ENCODE measurements around the gene HADH. TPM values are rescaled to one million over a fixed set of nuclear protein-coding genes. Genes with fewer than 3 reads are reported as not detected.

Gene HADH
- total RNA-seq, 1 donor from 2014 or later: 10.8 TPM

DNA sequence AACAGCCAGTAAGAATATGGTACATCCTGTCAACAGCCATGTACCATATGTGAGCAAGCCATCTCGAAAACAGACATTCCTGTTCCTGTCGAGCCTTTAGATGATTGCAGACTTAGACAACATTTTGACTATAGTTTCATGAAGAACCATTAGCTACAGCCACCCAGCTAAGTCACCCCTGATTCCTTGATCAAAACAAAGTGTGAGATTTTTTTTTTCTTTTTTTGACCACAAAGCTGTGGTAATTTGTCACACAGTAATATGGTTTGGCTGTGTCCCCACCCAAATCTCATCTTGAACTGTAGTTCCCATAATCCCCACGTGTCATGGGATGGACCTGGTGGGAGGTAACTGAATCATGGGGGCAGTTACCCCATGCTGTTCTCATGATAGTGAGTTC is 15.2 kb upstream of the HADH start:
- Mint-ChIP-seq H3K27me3 (ENCODE audit: unreplicated experiment) (peaks cover 2% of the 10 kb centered on the region), H3K27ac (ENCODE audit: unreplicated experiment) (no peak overlapping the region), H3K4me3 (ENCODE audit: unreplicated experiment) (no peak overlapping the region), H3K9me3 (ENCODE audit: unreplicated experiment) (peaks cover 2% of the 10 kb centered on the region), H3K36me3 (ENCODE audit: unreplicated experiment) (no peaks in the 10 kb centered on the region), H3K4me1 (ENCODE audit: low read depth, unreplicated experiment) (no peaks in the 10 kb centered on the region)
- TF ChIP-seq, protein P1, sequence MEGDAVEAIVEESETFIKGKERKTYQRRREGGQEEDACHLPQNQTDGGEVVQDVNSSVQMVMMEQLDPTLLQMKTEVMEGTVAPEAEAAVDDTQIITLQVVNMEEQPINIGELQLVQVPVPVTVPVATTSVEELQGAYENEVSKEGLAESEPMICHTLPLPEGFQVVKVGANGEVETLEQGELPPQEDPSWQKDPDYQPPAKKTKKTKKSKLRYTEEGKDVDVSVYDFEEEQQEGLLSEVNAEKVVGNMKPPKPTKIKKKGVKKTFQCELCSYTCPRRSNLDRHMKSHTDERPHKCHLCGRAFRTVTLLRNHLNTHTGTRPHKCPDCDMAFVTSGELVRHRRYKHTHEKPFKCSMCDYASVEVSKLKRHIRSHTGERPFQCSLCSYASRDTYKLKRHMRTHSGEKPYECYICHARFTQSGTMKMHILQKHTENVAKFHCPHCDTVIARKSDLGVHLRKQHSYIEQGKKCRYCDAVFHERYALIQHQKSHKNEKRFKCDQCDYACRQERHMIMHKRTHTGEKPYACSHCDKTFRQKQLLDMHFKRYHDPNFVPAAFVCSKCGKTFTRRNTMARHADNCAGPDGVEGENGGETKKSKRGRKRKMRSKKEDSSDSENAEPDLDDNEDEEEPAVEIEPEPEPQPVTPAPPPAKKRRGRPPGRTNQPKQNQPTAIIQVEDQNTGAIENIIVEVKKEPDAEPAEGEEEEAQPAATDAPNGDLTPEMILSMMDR (IDR thresholded peaks at IDR 0.05; ENCODE audit: partially characterized antibody, unreplicated experiment): no peak
- no peak for DNase-seq

DNA sequence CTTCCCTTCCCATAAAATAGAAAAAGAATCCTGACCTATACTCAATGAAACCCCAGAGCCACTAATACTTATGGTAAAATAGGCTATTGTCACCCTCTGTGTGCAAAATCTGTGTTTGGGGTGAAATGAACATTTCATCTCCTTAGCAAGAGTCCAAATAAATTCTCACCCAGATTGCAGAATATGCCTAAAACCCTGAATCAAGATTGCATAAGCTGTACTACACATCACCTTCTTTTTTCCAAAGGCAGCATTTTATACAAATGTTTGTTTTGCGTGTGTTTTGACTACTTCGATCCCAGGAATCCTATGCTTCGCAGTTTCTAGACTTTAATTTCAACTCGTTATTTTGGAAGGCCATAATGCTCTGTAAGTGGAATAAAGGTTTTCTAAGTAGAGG is 12.2 kb upstream of the HADH start:
- Mint-ChIP-seq H3K4me3 (ENCODE audit: unreplicated experiment) (no peak overlapping the region), H3K4me1 (ENCODE audit: low read depth, unreplicated experiment) (no peaks in the 10 kb centered on the region), H3K27me3 (ENCODE audit: unreplicated experiment) (peaks cover 4% of the 10 kb centered on the region), H3K36me3 (ENCODE audit: unreplicated experiment) (no peaks in the 10 kb centered on the region), H3K9me3 (ENCODE audit: unreplicated experiment) (peaks cover 1% of the 10 kb centered on the region), H3K27ac (ENCODE audit: unreplicated experiment) (no peak overlapping the region)
- TF ChIP-seq, protein P1 (IDR thresholded peaks at IDR 0.05; ENCODE audit: partially characterized antibody, unreplicated experiment): no peak
- no peak for DNase-seq

DNA sequence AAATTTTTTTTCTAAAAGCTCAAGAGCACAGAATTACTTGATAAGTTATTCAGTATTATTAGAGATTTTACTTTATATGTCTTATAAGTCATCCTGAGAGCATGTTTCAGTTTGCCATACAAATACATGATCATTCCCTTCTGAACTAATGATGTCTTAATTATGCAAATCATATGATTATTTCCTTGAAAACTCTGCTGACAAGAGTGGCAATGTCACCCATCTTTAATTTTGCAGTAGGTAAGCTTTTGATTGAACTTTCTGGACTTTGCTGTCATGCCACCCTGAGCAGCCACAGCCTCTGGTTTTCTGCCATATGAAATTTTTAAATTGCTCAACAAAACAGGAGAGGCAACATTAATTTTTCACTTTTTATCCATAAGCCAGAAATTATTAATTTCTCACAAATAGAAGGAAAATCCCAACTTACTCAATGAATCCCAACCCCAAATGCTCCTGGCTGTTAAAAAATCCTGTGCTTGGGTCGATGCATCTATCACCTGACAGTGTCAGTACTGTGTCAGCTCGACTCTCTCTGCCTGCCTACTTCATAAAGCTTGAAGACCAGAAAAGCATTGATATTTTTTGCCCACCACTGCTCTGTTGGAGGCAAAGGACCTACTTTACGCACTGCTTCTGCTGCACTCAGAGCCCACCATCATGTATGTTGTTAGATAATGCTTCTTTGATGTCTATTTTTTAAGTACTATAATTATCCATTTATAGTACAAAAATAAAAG is 11.6 kb upstream of the HADH start:
- Mint-ChIP-seq H3K4me1 (ENCODE audit: low read depth, unreplicated experiment) (no peaks in the 10 kb centered on the region), H3K4me3 (ENCODE audit: unreplicated experiment) (no peak overlapping the region), H3K9me3 (ENCODE audit: unreplicated experiment) (peaks cover 1% of the 10 kb centered on the region), H3K27me3 (ENCODE audit: unreplicated experiment) (peaks cover 4% of the 10 kb centered on the region), H3K27ac (ENCODE audit: unreplicated experiment) (no peak overlapping the region), H3K36me3 (ENCODE audit: unreplicated experiment) (no peaks in the 10 kb centered on the region)
- TF ChIP-seq, protein P1 (IDR thresholded peaks at IDR 0.05; ENCODE audit: partially characterized antibody, unreplicated experiment): no peak
- no peak for DNase-seq

DNA sequence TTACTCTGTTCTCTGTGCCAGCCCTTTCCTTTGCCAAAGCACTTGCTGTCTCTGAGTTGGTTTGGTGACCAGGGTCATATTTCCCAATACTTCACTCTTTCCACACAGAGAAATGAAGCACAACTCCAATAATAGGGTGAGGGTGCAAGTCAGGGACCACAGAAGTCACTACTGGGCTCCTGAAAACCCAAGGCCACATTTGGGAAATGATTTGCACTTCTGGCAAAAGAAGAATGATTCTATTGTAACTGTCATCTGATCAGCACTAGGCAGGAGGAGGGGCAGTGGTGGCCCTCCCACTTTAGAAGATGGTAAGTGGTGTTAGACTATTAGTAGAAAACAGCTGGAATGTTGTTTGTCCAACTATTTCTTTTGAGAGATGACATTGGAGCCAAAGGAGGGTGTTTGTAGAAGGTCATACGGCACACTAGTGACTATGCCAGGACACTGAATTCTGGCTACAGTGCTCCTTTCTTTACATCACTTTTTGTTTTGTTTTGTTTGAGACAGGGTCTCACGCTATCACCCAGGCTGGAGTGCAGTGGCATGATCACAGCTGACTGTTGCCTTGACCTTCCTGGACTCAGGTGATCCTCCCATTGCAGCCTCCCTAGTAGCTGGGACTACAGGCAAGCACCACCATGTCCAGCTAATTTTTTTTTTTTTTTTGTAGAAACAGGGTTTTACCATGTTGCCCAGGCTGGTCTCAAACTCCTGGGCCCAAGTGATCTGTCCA is 10.8 kb upstream of the HADH start:
- Mint-ChIP-seq H3K27ac (ENCODE audit: unreplicated experiment) (no peak overlapping the region), H3K27me3 (ENCODE audit: unreplicated experiment) (peaks cover 4% of the 10 kb centered on the region), H3K4me1 (ENCODE audit: low read depth, unreplicated experiment) (no peaks in the 10 kb centered on the region), H3K36me3 (ENCODE audit: unreplicated experiment) (no peaks in the 10 kb centered on the region), H3K9me3 (ENCODE audit: unreplicated experiment) (peaks cover 1% of the 10 kb centered on the region), H3K4me3 (ENCODE audit: unreplicated experiment) (no peak overlapping the region)
- TF ChIP-seq, protein P1 (IDR thresholded peaks at IDR 0.05; ENCODE audit: partially characterized antibody, unreplicated experiment): no peak
- no peak for DNase-seq
